ENCODE data around the gene AWAT1.

- TF ChIP-seq CTCF (IDR thresholded peaks at IDR 0.05; ENCODE audit: poor library complexity), result no peak
- no peak for TF ChIP-seq EZH2 (IDR thresholded peaks at IDR 0.05; ENCODE audit: borderline replicate concordance)
Observed at GRCh38 chrX:70241501-70241900, 7.0 kb downstream of the AWAT1 start.
